ENCODE results near the gene DBNDD1.

The DBNDD1 gene

GRCh38 chr16:89958068-89958467 is 61.2 kb downstream of the DBNDD1 start:
- DNase-seq (ENCODE audit: extremely low spot score): peak; percentile 31
- no peak for TF ChIP-seq CTCF (IDR thresholded peaks at IDR 0.05; ENCODE audit: control extremely low read depth, extremely low read depth, low read depth, missing control alignments)
- ChIA-PET CTCF (interaction anchor here (1.5 to 1.9 kb wide), 2 partner anchors 11 to 15 kb away, joined by 3 to 5 read pairs; no protein-coding TSS in a partner anchor), POLR2A (no interaction called here)

GRCh38 chr16:89957216-89957785 is 62.0 kb downstream of the DBNDD1 start:
- CTCF ChIA-PET: interaction anchor here (1.1 to 1.9 kb wide), 3 partner anchors 8 to 16 kb away, joined by 3 to 5 read pairs (median 3); no protein-coding TSS in a partner anchor
- TF ChIP-seq CTCF (IDR thresholded peaks at IDR 0.05; ENCODE audit: control extremely low read depth, extremely low read depth, low read depth, missing control alignments): no peak
- DNase-seq (ENCODE audit: extremely low spot score): no peak
- POLR2A ChIA-PET: no interaction called here

- no peak for TF ChIP-seq CTCF (IDR thresholded peaks at IDR 0.05; ENCODE audit: control extremely low read depth, extremely low read depth, low read depth, missing control alignments)
- ChIA-PET CTCF (interaction anchor here (1.1 to 1.9 kb wide), 2 partner anchors 7 to 9 kb away, joined by 3 to 5 read pairs; no protein-coding TSS in a partner anchor), POLR2A (no interaction called here)
- DNase-seq (ENCODE audit: extremely low spot score): no peak
Measured at GRCh38 chr16:89956505-89957215, 62.6 kb downstream of the DBNDD1 start.

GRCh38 chr16:89955001-89955685 is 64.1 kb downstream of the DBNDD1 start:
- TF ChIP-seq CTCF (IDR thresholded peaks at IDR 0.05; ENCODE audit: control extremely low read depth, extremely low read depth, low read depth, missing control alignments): no peak
- DNase-seq (ENCODE audit: extremely low spot score): no peak
- POLR2A ChIA-PET: interaction anchor here (0.9 kb wide), 1 partner anchor 70 kb away, joined by 3 read pairs; no protein-coding TSS in a partner anchor
- CTCF ChIA-PET: interaction anchor here (1.1 to 1.8 kb wide), 2 partner anchors 15 to 94 kb away, joined by 3 to 4 read pairs; no protein-coding TSS in a partner anchor
